HG02938 (cell line): Measurements from ENCODE around the gene DENND4A.

Source experiments
- ATAC-seq: cut with Tn5 transposase; IDR thresholded peaks from one replicate; pipeline ENCODE4 v1.9.1; 2021; ENCODE audit warnings: mild to moderate bottlenecking, moderate library complexity; ENCODE audit not compliant: unreplicated experiment

Gene DENND4A

GRCh38 chr15:65682404-65682911 is 109.6 kb downstream of the DENND4A start:
- ATAC-seq, result no peak

DNA sequence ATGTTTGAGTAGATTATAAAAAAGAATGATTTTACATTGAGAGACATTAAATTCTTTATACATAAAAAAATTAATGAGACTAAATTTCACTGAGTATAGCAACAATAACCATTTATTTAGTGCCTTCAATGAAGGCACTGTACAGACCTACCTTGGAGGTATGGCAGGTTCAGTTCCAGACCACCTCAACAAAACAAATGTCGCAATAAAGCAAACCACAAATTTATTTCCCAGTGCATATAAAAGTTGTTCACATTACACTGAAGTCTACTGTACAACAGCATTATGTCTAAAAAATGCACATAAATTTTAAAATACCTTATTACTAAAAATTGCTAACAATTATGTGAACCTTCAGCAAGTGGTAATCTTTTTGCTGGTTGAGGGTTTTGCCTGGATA is 111.5 kb downstream of the DENND4A start:
- no peak for ATAC-seq

DNA sequence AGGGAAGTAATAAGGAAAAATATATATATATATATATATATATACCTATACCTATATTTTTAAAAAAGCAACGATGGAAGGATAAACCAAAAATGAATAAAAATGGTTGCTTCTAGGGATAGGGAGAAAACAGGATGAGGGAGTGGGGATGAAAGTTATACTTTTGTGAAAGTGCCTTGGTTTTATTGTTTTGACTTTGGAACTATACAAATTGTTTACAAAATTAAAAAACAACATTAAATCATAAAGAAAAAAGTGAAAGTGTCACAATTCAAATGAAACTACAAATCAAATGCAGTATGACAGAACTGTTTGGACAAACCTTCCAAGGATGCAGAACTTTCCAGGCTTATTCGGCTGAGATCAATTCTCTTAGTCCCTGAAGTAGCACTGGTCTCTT is 116.0 kb downstream of the DENND4A start:
- ATAC-seq, result no peak

GRCh38 chr15:65675551-65675950 is 116.5 kb downstream of the DENND4A start:
- ATAC-seq, result no peak

- ATAC-seq, result no peak
Measured at GRCh38 chr15:65666257-65666656, 125.8 kb downstream of the DENND4A start.

DNA sequence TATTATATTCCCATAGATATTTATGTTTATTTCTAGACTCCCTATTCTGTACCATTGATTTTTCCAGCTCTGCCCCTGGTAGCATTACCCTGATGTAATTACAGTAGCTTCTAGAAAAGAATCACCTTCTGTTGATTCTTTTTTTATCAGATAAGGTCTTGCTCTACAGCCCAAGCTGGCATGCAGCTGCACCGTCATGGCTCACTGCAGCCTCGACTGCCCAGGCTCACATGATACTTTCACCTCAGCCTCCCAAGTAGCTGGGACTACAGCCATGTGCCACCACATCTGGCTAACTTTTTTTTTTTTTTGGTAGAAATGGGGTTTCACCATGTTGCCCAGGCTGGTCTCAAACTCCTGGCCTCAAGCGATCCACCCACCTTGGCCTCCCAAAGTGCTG is 128.6 kb downstream of the DENND4A start:
- no peak for ATAC-seq

GRCh38 chr15:65660927-65661326 is 131.2 kb downstream of the DENND4A start:
- ATAC-seq, result no peak

- no peak for ATAC-seq
Measured at GRCh38 chr15:65659502-65660052, 132.5 kb downstream of the DENND4A start.

DNA sequence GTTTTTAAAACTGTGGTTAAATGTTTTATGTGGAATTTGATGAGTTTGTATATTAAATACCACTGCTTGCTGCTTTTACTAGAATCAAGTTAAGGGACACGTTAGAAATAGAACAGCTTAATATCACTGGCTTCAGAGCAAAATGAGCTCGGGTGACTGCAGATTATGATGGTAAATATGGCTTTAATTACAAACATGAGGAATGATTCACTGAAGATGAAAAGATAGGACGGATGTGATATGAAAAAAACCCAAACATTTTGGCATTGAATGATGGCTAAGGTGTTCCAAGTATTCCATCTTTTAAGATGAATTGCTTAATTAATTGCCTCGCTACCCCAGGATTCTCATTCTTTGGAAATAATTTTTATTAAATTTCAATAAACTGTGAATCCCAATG is 136.6 kb downstream of the DENND4A start:
- no peak for ATAC-seq

GRCh38 chr15:65655026-65655425 is 137.1 kb downstream of the DENND4A start:
- ATAC-seq, result no peak

- no peak for ATAC-seq
Measured at GRCh38 chr15:65653801-65654521, 138.1 kb downstream of the DENND4A start.

DNA sequence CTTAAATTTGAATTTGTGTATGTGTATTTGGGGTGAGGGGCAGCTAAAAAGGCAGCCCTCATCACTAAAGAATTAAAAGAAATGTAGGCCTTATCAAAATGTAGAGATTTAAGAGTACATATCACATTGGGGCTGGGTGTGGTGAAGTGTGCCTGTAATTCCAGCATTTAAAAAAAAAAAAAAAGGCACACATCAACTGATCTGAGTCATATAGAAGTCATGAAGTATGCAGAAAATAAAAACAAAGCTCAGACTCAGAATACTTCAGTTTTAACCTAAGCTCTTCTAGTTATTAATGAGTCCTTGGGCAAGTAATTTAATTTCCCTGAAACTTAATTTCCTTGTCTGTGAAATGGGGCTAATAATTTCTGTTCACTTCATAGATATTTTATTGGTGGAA is 138.8 kb downstream of the DENND4A start:
- ATAC-seq, result no peak

GRCh38 chr15:65651831-65652749 is 140.0 kb downstream of the DENND4A start:
- ATAC-seq, result no peak

DNA sequence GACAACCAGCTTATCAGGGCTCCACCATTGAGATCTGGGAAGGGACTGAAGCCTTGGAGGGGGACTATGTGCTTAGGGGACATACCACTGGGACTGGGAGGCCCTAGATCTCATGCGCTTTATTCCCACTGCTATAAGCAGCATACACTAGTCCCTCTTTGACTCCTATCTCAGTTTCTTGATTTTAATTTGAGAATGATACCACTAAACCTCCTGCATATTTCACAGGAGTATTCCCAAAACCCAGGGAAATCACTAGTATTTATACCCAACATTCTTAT is 141.1 kb downstream of the DENND4A start:
- ATAC-seq, result no peak

DNA sequence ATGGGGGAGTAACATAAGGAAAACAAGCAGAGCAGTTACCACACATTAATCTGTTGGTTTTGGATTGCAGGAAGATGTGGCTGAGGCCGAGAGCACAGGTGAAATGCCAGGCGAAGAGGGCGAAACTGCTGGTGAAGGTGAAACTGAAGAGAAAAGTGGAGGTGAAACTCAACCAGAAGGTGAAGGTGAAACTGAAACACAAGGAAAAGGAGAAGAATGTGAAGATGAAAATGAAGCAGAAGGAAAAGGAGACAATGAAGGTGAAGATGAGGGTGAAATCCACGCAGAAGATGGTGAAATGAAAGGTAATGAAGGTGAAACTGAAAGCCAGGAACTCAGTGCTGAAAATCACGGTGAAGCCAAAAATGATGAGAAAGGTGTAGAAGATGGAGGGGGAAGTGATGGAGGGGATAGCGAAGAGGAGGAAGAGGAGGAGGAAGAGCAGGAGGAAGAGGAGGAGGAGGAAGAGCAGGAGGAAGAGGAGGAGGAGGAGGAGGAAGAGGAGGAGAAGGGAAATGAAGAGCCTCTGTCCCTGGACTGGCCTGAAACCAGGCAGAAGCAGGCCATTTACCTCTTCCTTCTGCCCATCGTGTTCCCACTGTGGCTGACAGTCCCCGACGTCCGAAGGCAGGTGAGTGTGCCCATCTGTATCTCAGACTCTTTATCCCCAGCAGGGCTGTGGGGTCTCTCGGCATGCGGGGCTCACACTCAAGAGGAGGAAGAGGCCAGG is 141.6 kb downstream of the DENND4A start:
- no peak for ATAC-seq

DNA sequence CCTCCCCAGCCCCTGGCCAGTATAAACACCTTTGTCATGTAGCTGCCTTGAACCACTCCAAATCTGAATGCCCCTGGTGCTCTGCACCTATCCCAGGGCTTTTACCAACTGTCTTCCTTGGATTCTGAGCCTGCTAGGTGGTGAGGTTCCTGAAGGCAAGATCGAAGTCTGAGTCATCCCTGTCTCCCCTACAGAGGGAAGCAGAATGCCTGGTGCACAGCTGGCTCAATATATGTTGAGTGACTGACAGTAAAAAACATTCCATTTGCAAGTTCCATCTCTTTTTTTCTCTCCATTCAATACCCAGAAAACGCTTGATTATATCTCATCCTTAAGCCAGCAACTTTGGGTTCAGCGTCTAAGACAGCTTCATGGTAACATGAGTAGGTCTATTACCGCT is 145.6 kb downstream of the DENND4A start:
- ATAC-seq, result no peak

DNA sequence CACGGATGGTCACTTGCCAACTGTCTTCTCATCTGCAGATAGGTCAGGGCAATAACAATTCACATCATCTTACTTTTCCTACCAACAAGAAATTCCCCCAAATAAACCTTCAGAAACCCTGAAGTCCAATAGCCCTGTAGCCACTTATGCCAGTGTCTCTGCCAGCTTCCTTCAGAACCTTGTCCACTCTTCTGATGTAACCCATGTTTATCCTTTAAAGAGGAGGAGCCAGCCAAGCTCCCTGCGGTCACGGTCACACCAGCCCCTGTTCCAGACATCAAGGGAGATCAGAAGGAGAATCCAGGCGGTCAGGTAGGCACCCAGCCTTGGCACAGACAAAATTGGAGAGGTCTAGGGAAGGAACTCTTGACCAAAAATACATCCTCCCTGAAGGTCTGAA is 146.7 kb downstream of the DENND4A start:
- no peak for ATAC-seq

DNA sequence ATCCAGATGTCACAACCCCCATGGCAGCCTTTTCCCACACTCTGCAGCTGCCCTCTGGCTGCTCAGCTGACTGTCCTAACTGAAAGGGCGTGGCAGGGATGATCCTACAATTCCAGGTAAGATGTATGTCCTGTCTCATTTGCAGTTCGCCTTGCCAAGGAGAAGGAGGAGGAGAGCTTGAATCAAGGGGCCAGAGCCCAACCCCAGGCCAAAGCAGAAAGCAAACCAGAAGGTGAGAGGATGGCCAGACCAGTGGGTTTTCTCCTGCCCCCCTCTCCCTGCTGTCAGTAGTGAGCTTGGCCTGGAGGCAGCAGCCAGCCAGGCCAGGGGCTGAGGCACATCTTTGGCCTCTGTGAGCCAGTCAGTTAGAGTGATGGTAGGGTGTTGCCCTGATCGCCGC is 147.8 kb downstream of the DENND4A start:
- ATAC-seq, result no peak

DNA sequence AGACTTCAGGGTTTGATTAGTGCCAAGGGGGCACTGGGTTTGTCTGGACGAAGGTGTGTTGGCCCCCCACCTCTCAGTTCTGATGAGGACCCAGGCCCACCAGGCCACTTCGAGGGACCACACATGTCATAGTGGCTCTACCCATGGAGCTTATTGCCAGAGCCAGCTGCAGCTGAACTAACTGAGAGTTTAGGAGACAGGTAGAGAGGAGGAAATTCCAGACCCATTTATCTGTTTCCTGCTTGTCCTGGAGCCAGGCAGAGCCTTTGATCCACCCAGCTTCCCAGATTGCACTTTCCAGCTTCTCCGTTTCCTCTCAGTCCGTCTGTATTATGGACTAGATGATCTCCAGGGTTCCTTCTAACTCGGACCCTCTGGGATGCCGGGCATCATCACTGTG is 149.5 kb downstream of the DENND4A start:
- no peak for ATAC-seq

GRCh38 chr15:65641768-65642475 is 150.2 kb downstream of the DENND4A start:
- ATAC-seq, result no peak

DNA sequence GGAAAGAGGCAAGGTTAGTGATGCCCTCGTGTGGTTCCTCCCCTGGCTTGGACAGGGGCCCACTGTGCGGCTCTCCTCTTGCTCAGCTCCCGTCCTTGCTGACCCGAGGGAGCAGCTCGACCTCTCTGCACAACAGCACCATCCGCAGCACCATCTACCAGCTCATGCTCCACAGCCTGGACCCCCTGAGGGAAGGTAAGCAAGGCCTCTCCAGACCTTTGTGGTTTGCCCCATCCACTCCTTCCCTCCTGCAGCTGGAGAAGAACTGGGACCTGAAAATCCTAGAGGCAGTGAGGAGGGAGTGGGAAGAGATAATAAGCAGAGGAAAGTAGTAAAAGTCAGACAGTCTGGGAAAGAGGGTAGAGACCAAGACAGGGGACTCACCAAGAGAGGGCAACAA is 152.6 kb downstream of the DENND4A start:
- ATAC-seq, result no peak
